WTC11 (cell line): ENCODE measurements around the gene MAP3K2. TPM values are rescaled to one million over a fixed set of nuclear protein-coding genes. Genes with fewer than 3 reads are reported as not detected.

ENCODE experiments used
- ATAC-seq: fragments of 200-7000 bp; cut with Tn5 transposase; 2 replicates; pipeline ENCODE4 v1.10.0; 2021; ENCODE audit warnings: mild to moderate bottlenecking, moderate library complexity
- CTCF ChIA-PET: fragments of 300-600 bp; sonication (Branson Sonifier 250); formaldehyde crosslinking; loops from one replicate; lab custom pipeline; 2021; ENCODE audit warnings: antibody characterized with exemption; lab: Charles Lee
- POLR2A ChIA-PET: fragments of 350-600 bp; sonication (Branson Sonifier 250); formaldehyde crosslinking; loops from one replicate; lab custom pipeline; 2021; ENCODE audit warnings: antibody characterized with exemption; lab: Charles Lee
- DNase-seq: peaks from one replicate; pipeline ENCODE4 v3.0.0; 2021; ENCODE audit warnings: low spot score
- H3K27ac Mint-ChIP-seq: 2 replicates; pipeline ENCODE4 v1.8.0; 2021; ENCODE audit warnings: mixed read lengths
- H3K27me3 Mint-ChIP-seq: 2 replicates; pipeline ENCODE4 v1.8.0; 2021; ENCODE audit warnings: low read depth, mild to moderate bottlenecking, moderate library complexity, mixed read lengths
- H3K36me3 Mint-ChIP-seq: 2 replicates; pipeline ENCODE4 v1.8.0; 2021; ENCODE audit warnings: mixed read lengths
- H3K4me1 Mint-ChIP-seq: 2 replicates; pipeline ENCODE4 v1.8.0; 2022; ENCODE audit warnings: mixed read lengths
- H3K4me3 Mint-ChIP-seq: 2 replicates; pipeline ENCODE4 v1.8.0; 2021; ENCODE audit warnings: mild to moderate bottlenecking, moderate library complexity, mixed read lengths
- H3K9me3 Mint-ChIP-seq: 2 replicates; pipeline ENCODE4 v1.8.0; 2021; ENCODE audit warnings: mixed read lengths
- GABPB1 ChIP-seq: sonication (generic); formaldehyde crosslinking; IDR thresholded peaks from 2 replicates; pipeline ENCODE4 v1.8.1; 2023; ENCODE audit warnings: mild to moderate bottlenecking, missing genetic modification reagents
- JUN ChIP-seq: sonication (generic); formaldehyde crosslinking; IDR thresholded peaks from 2 replicates; pipeline ENCODE4 v1.8.0; 2023; ENCODE audit warnings: mild to moderate bottlenecking, missing genetic modification reagents
- NR2C2 ChIP-seq: sonication (generic); formaldehyde crosslinking; IDR thresholded peaks from 2 replicates; pipeline ENCODE4 v1.8.0; 2022; ENCODE audit warnings: mild to moderate bottlenecking, missing genetic modification reagents
- SMAD3 ChIP-seq: sonication (generic); formaldehyde crosslinking; IDR thresholded peaks from 2 replicates; pipeline ENCODE4 v1.8.0; 2022; ENCODE audit warnings: missing genetic modification reagents, mild to moderate bottlenecking, borderline replicate concordance
- ZNF232 ChIP-seq: sonication (generic); formaldehyde crosslinking; IDR thresholded peaks from 2 replicates; pipeline ENCODE4 v1.8.0; 2022; ENCODE audit warnings: mild to moderate bottlenecking, missing genetic modification reagents
- ZNF396 ChIP-seq: fragments of 250-450 bp; sonication (Bioruptor Pico); IDR thresholded peaks from 2 replicates; pipeline ENCODE4 v1.8.0; 2021; ENCODE audit warnings: mild to moderate bottlenecking, moderate library complexity, borderline replicate concordance
- ZNF671 ChIP-seq: fragments of 250-450 bp; sonication (Bioruptor Pico); IDR thresholded peaks from 2 replicates; pipeline ENCODE4 v1.8.0; 2021; ENCODE audit warnings: mild to moderate bottlenecking
- total RNA-seq: library from RNA; stranded (reverse); gene quantifications from 3 replicates; pipeline ENCODE4 v1.2.3, GENCODE V29; 2021
- TF ChIP-seq, protein P1 (sequence below): sonication (generic); formaldehyde crosslinking; IDR thresholded peaks from 2 replicates; pipeline ENCODE4 v1.8.0; 2023; ENCODE audit warnings: missing genetic modification reagents
- TF ChIP-seq, protein P2 (sequence below): sonication (generic); formaldehyde crosslinking; IDR thresholded peaks from 2 replicates; pipeline ENCODE4 v1.8.1; 2022; ENCODE audit warnings: mild to moderate bottlenecking, moderate library complexity, missing genetic modification reagents
- TF ChIP-seq, protein P3 (sequence below): fragments of 250-450 bp; sonication (Bioruptor Pico); conservative IDR thresholded peaks from 2 replicates; pipeline ENCODE4 v1.9.0; 2021; ENCODE audit warnings: mild to moderate bottlenecking
- TF ChIP-seq, protein P4 (sequence below): sonication (generic); formaldehyde crosslinking; IDR thresholded peaks from 2 replicates; pipeline ENCODE4 v1.8.0; 2022; ENCODE audit warnings: mild to moderate bottlenecking, missing genetic modification reagents
- TF ChIP-seq, protein P5 (sequence below): fragments of 250-450 bp; sonication (Bioruptor Pico); IDR thresholded peaks from 2 replicates; pipeline ENCODE4 v1.9.0; 2021; ENCODE audit warnings: mild to moderate bottlenecking
- TF ChIP-seq, protein P6 (sequence below): sonication (generic); formaldehyde crosslinking; IDR thresholded peaks from 2 replicates; pipeline ENCODE4 v1.8.1; 2023; ENCODE audit warnings: mild to moderate bottlenecking, missing genetic modification reagents, moderate library complexity
- TF ChIP-seq, protein P7 (sequence below): sonication (generic); formaldehyde crosslinking; conservative IDR thresholded peaks from 2 replicates; pipeline ENCODE4 v1.8.1; 2022; ENCODE audit warnings: mild to moderate bottlenecking, missing genetic modification reagents
- TF ChIP-seq, protein P8 (sequence below): sonication (generic); formaldehyde crosslinking; IDR thresholded peaks from 2 replicates; pipeline ENCODE4 v1.8.0; 2022; ENCODE audit warnings: mild to moderate bottlenecking, missing genetic modification reagents

Gene MAP3K2
- total RNA-seq, 1 experiment from 2014 or later: 26.9 TPM

DNA sequence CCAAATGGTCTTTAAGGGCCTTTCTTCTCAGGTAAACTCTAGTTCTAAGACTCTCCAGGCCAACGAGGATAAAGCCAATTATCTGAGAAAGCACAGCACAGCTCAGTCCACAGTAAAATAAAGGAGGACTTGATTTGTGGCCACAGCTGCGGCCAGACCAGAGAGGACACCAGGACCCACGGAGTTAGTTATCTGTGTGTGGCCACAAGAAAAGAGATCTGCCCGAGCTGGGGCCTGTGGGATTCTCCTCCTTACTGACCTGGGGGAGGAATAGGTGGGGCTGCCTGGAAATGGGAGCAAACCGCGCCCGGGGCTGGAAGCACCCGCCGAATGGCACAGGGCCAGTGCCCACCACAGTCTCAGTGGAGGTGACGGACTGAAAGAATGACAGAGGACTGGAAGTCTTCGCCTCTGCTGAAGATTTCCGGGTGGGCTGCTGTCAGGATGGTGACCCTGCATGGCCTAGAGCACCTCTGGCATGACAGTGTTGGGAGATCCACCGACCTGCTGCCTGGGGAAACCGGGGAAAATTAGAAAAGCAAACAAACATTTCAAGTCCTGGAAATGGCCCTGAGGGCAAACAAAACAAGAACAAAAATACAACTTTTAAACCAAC, 43.7 kb upstream of the MAP3K2 start:
- H3K4me1 Mint-ChIP-seq: no peaks in the 10 kb centered on the region
- no peaks in the 10 kb centered on the region for H3K27me3 Mint-ChIP-seq
- ATAC-seq: no peak
- POLR2A ChIA-PET: no interaction called here
- H3K27ac Mint-ChIP-seq: no peak overlapping the region
- CTCF ChIA-PET: no interaction called here
- H3K4me3 Mint-ChIP-seq: no peak overlapping the region
- H3K9me3 Mint-ChIP-seq: no peaks in the 10 kb centered on the region
- no peaks in the 10 kb centered on the region for H3K36me3 Mint-ChIP-seq
- TF ChIP-seq ZNF671 (CRISPR knock-in tag) (no peak), NR2C2 (CRISPR knock-in tag) (no peak), ZNF232 (CRISPR knock-in tag) (no peak), ZNF396 (CRISPR knock-in tag) (no peak), JUN (no peak), GABPB1 (CRISPR knock-in tag) (no peak), SMAD3 (no peak)
- TF ChIP-seq, protein P1, sequence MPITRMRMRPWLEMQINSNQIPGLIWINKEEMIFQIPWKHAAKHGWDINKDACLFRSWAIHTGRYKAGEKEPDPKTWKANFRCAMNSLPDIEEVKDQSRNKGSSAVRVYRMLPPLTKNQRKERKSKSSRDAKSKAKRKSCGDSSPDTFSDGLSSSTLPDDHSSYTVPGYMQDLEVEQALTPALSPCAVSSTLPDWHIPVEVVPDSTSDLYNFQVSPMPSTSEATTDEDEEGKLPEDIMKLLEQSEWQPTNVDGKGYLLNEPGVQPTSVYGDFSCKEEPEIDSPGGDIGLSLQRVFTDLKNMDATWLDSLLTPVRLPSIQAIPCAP (CRISPR knock-in tag): no peak
- TF ChIP-seq, protein P2, sequence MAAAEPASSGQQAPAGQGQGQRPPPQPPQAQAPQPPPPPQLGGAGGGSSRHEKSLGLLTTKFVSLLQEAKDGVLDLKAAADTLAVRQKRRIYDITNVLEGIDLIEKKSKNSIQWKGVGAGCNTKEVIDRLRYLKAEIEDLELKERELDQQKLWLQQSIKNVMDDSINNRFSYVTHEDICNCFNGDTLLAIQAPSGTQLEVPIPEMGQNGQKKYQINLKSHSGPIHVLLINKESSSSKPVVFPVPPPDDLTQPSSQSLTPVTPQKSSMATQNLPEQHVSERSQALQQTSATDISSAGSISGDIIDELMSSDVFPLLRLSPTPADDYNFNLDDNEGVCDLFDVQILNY: no peak
- TF ChIP-seq, protein P3, sequence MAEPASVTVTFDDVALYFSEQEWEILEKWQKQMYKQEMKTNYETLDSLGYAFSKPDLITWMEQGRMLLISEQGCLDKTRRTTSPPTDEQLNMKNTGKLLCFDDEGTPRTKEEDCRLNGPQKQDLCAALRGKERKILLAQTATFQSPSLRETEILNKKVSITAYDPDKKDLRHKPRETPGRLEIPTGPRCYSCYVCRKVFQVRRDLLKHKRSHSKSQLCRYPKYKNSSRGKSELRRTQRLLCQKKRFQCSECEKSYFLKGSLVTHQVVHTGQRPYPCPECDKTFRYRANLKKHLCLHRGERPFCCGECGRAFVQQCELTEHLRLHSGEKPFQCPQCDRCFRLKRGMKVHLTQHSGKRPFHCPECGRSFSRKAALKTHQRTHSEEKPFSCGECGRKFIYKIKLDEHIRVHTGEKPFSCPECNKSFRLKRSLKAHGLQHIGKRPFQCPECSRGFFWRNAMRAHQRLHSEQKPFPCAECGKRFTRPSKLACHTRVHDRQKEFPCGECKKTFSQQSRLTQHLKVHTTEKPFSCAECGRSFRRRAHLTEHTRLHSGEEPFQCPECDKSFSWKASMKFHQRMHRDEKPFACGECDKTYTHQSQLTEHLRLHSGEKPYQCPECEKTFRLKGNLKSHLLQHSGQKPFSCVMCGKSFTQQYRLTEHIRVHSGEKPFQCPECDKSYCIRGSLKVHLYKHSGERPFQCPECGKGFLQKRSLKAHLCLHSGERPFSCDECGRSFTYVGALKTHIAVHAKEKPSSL (CRISPR knock-in tag): no peak
- TF ChIP-seq, protein P4, sequence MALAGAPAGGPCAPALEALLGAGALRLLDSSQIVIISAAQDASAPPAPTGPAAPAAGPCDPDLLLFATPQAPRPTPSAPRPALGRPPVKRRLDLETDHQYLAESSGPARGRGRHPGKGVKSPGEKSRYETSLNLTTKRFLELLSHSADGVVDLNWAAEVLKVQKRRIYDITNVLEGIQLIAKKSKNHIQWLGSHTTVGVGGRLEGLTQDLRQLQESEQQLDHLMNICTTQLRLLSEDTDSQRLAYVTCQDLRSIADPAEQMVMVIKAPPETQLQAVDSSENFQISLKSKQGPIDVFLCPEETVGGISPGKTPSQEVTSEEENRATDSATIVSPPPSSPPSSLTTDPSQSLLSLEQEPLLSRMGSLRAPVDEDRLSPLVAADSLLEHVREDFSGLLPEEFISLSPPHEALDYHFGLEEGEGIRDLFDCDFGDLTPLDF: no peak
- TF ChIP-seq, protein P5, sequence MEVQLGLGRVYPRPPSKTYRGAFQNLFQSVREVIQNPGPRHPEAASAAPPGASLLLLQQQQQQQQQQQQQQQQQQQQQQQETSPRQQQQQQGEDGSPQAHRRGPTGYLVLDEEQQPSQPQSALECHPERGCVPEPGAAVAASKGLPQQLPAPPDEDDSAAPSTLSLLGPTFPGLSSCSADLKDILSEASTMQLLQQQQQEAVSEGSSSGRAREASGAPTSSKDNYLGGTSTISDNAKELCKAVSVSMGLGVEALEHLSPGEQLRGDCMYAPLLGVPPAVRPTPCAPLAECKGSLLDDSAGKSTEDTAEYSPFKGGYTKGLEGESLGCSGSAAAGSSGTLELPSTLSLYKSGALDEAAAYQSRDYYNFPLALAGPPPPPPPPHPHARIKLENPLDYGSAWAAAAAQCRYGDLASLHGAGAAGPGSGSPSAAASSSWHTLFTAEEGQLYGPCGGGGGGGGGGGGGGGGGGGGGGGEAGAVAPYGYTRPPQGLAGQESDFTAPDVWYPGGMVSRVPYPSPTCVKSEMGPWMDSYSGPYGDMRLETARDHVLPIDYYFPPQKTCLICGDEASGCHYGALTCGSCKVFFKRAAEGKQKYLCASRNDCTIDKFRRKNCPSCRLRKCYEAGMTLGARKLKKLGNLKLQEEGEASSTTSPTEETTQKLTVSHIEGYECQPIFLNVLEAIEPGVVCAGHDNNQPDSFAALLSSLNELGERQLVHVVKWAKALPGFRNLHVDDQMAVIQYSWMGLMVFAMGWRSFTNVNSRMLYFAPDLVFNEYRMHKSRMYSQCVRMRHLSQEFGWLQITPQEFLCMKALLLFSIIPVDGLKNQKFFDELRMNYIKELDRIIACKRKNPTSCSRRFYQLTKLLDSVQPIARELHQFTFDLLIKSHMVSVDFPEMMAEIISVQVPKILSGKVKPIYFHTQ (CRISPR knock-in tag): no peak
- TF ChIP-seq, protein P6, sequence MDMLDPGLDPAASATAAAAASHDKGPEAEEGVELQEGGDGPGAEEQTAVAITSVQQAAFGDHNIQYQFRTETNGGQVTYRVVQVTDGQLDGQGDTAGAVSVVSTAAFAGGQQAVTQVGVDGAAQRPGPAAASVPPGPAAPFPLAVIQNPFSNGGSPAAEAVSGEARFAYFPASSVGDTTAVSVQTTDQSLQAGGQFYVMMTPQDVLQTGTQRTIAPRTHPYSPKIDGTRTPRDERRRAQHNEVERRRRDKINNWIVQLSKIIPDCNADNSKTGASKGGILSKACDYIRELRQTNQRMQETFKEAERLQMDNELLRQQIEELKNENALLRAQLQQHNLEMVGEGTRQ (CRISPR knock-in tag): no peak
- TF ChIP-seq, protein P7, sequence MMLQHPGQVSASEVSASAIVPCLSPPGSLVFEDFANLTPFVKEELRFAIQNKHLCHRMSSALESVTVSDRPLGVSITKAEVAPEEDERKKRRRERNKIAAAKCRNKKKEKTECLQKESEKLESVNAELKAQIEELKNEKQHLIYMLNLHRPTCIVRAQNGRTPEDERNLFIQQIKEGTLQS (CRISPR knock-in tag): no peak
- TF ChIP-seq, protein P8, sequence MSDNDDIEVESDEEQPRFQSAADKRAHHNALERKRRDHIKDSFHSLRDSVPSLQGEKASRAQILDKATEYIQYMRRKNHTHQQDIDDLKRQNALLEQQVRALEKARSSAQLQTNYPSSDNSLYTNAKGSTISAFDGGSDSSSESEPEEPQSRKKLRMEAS: no peak
- TF ChIP-seq, all 79 proteins: peak for 0
- DNase-seq: no peak
